CD14-positive monocyte (primary cell): Measurements from ENCODE around the gene COL15A1. TPM values are rescaled to one million over a fixed set of nuclear protein-coding genes. Genes with fewer than 3 reads are reported as not detected.

ENCODE experiments used
- DNase-seq, 3 donors: peaks; one replicate each; pipeline ENCODE4 v3.0.0-alpha.2; 2011 to 2022
- H2AFZ ChIP-seq: 2 replicates; pipeline ENCODE4 v1.6.0; 2012; ENCODE audit warnings: mild to moderate bottlenecking, low read depth, low read length, inconsistent platforms; ENCODE audit not compliant: insufficient read depth, poor library complexity, severe bottlenecking
- H3K27ac ChIP-seq, 2 donors: 1 replicate in 1 of 2; 2 replicates in 1 of 2; pipeline ENCODE4 v1.5.1; 2012 to 2013; ENCODE audit warnings: low read length in 2 of 2, control low read depth in 1 of 2, inconsistent platforms in 1 of 2, low read depth in 1 of 2, mild to moderate bottlenecking in 1 of 2
- H3K27me3 ChIP-seq, 2 donors: one replicate each; pipeline versions ENCODE4 v1.6.0 to v1.6.1; 2011 to 2013; ENCODE audit warnings: low read length in 2 of 2; ENCODE audit not compliant: control insufficient read depth in 2 of 2, insufficient read depth in 2 of 2
- H3K36me3 ChIP-seq, 2 donors: replicated peaks in 1 of 2; 1 replicate in 1 of 2; 2 replicates in 1 of 2; pipeline versions ENCODE4 v1.5.1 to v1.6.1; 2012 to 2013; ENCODE audit warnings: low read length in 2 of 2, control low read depth in 1 of 2, inconsistent platforms in 1 of 2, mild to moderate bottlenecking in 1 of 2; ENCODE audit not compliant: insufficient read depth in 2 of 2, control insufficient read depth in 1 of 2
- H3K4me1 ChIP-seq, 2 donors: 1 replicate in 1 of 2; 2 replicates in 1 of 2; pipeline versions ENCODE4 v1.5.1 to v1.6.1; 2012 to 2013; ENCODE audit warnings: low read length in 2 of 2, control low read depth in 1 of 2, inconsistent platforms in 1 of 2, mild to moderate bottlenecking in 1 of 2, moderate library complexity in 1 of 2; ENCODE audit not compliant: insufficient read depth in 2 of 2, control insufficient read depth in 1 of 2
- H3K4me2 ChIP-seq: replicated peaks from 2 replicates; pipeline ENCODE3; 2012; ENCODE audit warnings: low read length, moderate library complexity, mild to moderate bottlenecking; ENCODE audit not compliant: poor library complexity, severe bottlenecking; ENCODE audit errors: extremely low read depth
- H3K4me3 ChIP-seq, 3 experiments: fragments of 200-600 bp in 1 of 3; sonication (generic) in 1 of 3; replicated peaks in 1 of 3; 1 replicate in 2 of 3; 2 replicates in 1 of 3; pipeline ENCODE4 v1.5.1; 2011 to 2013; ENCODE audit warnings: low read length in 3 of 3, mild to moderate bottlenecking in 3 of 3, control low read depth in 2 of 3, low read depth in 2 of 3, inconsistent platforms in 1 of 3, moderate library complexity in 1 of 3
- H3K79me2 ChIP-seq: 2 replicates; pipeline ENCODE4 v1.6.0; 2012; ENCODE audit warnings: mild to moderate bottlenecking, control low read depth, inconsistent platforms, low read length, moderate library complexity; ENCODE audit not compliant: insufficient read depth
- H3K9ac ChIP-seq: 2 replicates; pipeline ENCODE4 v1.6.0; 2017; ENCODE audit warnings: low read length, mild to moderate bottlenecking; ENCODE audit not compliant: insufficient read depth, poor library complexity, severe bottlenecking
- H3K9me3 ChIP-seq, 2 donors: replicated peaks in 1 of 2; 1 replicate in 1 of 2; 2 replicates in 1 of 2; pipeline versions ENCODE4 v1.5.1 to v1.6.1; 2012 to 2013; ENCODE audit warnings: low read length in 2 of 2, control low read depth in 1 of 2; ENCODE audit not compliant: control insufficient read depth in 1 of 2, insufficient read depth in 1 of 2
- H4K20me1 ChIP-seq: 2 replicates; pipeline ENCODE4 v1.6.0; 2012; ENCODE audit warnings: mild to moderate bottlenecking, low read length, control low read depth, moderate library complexity; ENCODE audit not compliant: insufficient read depth
- H3K27ac Mint-ChIP-seq, 7 donors: one replicate each; pipeline ENCODE4 v1.8.0; 2020; ENCODE audit warnings: mild to moderate bottlenecking in 7 of 7, mixed read lengths in 7 of 7, moderate library complexity in 6 of 7, inconsistent platforms in 2 of 7
- H3K27me3 Mint-ChIP-seq, 3 donors: one replicate each; pipeline ENCODE4 v1.8.0; 2021 to 2022; ENCODE audit warnings: low read depth in 3 of 3, mild to moderate bottlenecking in 3 of 3, mixed read lengths in 3 of 3, moderate library complexity in 3 of 3, inconsistent platforms in 1 of 3
- H3K36me3 Mint-ChIP-seq, 2 donors: one replicate each; pipeline ENCODE4 v1.8.0; 2020; ENCODE audit warnings: mixed read lengths in 2 of 2, inconsistent platforms in 1 of 2, mild to moderate bottlenecking in 1 of 2
- H3K4me1 Mint-ChIP-seq: one replicate; pipeline ENCODE4 v1.8.0; 2020; ENCODE audit warnings: mild to moderate bottlenecking, mixed read lengths
- H3K4me3 Mint-ChIP-seq, 2 donors: one replicate each; pipeline ENCODE4 v1.8.0; 2020; ENCODE audit warnings: mild to moderate bottlenecking in 2 of 2, mixed read lengths in 2 of 2, moderate library complexity in 1 of 2
- H3K9me3 Mint-ChIP-seq, 7 donors: one replicate each; pipeline ENCODE4 v1.8.0; 2020 to 2022; ENCODE audit warnings: mixed read lengths in 7 of 7, mild to moderate bottlenecking in 6 of 7, moderate library complexity in 6 of 7, inconsistent platforms in 2 of 7
- WGBS: methylation state at CpG from one replicate; pipeline ENCODE4 v1.1.5; 2013; ENCODE audit warnings: missing lambda C conversion rate; ENCODE audit not compliant: insufficient coverage; 5-methylcytosine and 5-hydroxymethylcytosine counted together
- intact Hi-C, 2 donors: fragments of 100-400 bp; cut with micrococcal nuclease; formaldehyde crosslinking; loops; one replicate each; pipeline versions ENCODE4 v1.15.0 to v1.15.1; 2023
- polyA plus RNA-seq, 3 donors: library from polyadenylated mRNA; depleted of rRNA in 1 of 3; unstranded in 2 of 3; stranded (reverse) in 1 of 3; fragments of 300-500 nt in 2 of 3; fragments of >200 nt in 1 of 3; fragmentation: Illumina TruSeq in 2 of 3; gene quantifications; 1 replicate in 2 of 3; 2 replicates in 1 of 3; pipeline ENCODE4 v1.2.3, GENCODE V29; 2012 to 2021
- TF ChIP-seq, protein P1 (sequence below): fragments of 200-600 bp; IDR thresholded peaks from one replicate; pipeline ENCODE4 v1.8.0; 2022; ENCODE audit warnings: antibody characterized with exemption, mild to moderate bottlenecking

COL15A1 gene
- polyA plus RNA-seq, 3 donors, result 0.03 to 0.14 (median 0.11) TPM

DNA sequence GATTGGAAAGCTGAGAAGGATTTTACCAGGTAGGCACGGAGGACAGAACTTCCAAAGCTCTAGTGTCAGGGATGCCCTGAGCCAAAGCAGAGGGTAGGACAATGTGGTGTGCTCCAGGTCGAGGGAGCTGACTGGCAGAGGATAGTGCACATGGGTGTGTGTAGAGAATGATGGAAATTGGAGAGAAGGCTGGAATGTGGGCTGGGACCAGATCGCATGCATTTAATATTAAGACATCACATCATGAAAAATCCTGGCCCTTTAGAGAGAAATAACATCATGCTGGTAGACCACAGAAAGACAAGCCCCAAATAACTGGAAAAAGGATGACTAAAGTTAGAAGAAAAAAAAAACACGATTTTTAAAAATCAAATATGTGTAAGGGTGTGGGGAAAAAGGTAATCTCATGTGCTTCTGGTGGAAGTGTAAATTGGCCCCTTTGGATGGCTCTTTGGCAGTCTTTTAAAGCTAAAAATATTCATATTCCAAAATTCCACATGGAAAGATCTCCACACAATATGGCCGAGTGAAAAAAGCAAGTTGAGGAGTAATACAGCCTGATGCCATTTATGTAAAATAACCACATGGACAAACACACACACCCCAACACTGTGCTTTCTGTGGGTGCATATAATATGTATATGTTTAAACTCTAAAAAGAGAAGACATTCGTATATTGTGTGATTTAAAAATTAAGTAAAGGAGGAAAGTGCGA, 94.2 kb downstream of the COL15A1 start:
- Histone ChIP-seq H3K9me3 (no peaks in the 10 kb centered on the region), H2AFZ (no peak overlapping the region), H3K27ac (no peak overlapping the region), H3K79me2 (no peaks in the 10 kb centered on the region), H4K20me1 (no peaks in the 10 kb centered on the region), H3K4me1 (peaks cover 41 to 48% of the 10 kb centered on the region in 2 donors), H3K4me2 (no peak overlapping the region), H3K36me3 (no peaks in the 10 kb centered on the region), H3K9ac (no peak overlapping the region), H3K27me3 (peaks cover 25 to 36% of the 10 kb centered on the region in 2 donors), H3K4me3 (no peak overlapping the region)
- H3K27ac Mint-ChIP-seq, result no peak overlapping the region
- TF ChIP-seq, protein P1, sequence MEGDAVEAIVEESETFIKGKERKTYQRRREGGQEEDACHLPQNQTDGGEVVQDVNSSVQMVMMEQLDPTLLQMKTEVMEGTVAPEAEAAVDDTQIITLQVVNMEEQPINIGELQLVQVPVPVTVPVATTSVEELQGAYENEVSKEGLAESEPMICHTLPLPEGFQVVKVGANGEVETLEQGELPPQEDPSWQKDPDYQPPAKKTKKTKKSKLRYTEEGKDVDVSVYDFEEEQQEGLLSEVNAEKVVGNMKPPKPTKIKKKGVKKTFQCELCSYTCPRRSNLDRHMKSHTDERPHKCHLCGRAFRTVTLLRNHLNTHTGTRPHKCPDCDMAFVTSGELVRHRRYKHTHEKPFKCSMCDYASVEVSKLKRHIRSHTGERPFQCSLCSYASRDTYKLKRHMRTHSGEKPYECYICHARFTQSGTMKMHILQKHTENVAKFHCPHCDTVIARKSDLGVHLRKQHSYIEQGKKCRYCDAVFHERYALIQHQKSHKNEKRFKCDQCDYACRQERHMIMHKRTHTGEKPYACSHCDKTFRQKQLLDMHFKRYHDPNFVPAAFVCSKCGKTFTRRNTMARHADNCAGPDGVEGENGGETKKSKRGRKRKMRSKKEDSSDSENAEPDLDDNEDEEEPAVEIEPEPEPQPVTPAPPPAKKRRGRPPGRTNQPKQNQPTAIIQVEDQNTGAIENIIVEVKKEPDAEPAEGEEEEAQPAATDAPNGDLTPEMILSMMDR, result no peak
- H3K36me3 Mint-ChIP-seq, result peaks cover 18 to 21% of the 10 kb centered on the region in 2 donors
- no peaks in the 10 kb centered on the region for H3K9me3 Mint-ChIP-seq
- 93% methylated on average over 3 of the region's 7 CpGs for WGBS
- intact Hi-C loops, result loop anchor here in 1 of 2 donors (2.0 kb wide), 1 partner anchor 21 kb away; no protein-coding TSS in a partner anchor
- peaks cover 57% of the 10 kb centered on the region for H3K4me1 Mint-ChIP-seq
- peaks cover 49 to 51% (median 51%) of the 10 kb centered on the region in 3 donors for H3K27me3 Mint-ChIP-seq
- peak overlapping the region in 1 of 2 donors; percentile 53 for H3K4me3 Mint-ChIP-seq
- no peak for DNase-seq

DNA sequence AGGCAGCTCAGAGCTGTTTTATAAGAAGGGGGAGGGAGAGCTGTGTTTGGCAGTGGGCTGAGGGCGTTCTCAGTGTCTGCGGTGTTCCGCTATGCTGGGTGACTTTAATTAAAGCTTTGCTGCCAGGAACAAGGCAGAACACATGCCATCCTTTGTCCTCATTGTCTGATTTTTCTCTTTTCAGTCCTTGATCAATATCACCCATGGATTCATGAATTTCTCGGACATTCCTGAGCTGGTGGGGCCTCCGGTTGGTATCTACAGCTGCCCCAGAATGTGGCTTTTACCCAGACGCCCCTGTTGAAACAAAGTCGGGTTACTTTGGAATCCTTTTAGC, 94.7 kb downstream of the COL15A1 start:
- Histone ChIP-seq H4K20me1 (no peaks in the 10 kb centered on the region), H3K36me3 (no peaks in the 10 kb centered on the region), H3K27ac (no peak overlapping the region), H3K9me3 (peaks cover 0 to under 1% of the 10 kb centered on the region in 2 donors), H3K4me1 (peaks cover 37 to 43% of the 10 kb centered on the region in 2 donors), H3K4me3 (no peak overlapping the region), H3K79me2 (no peaks in the 10 kb centered on the region), H3K27me3 (peaks cover 28 to 42% of the 10 kb centered on the region in 2 donors), H3K4me2 (no peak overlapping the region), H3K9ac (no peak overlapping the region), H2AFZ (no peak overlapping the region)
- Mint-ChIP-seq H3K36me3 (peaks cover 18 to 24% of the 10 kb centered on the region in 2 donors), H3K27ac (no peak overlapping the region), H3K9me3 (peaks cover 0 to 1% (median 0%) of the 10 kb centered on the region in 7 donors), H3K4me1 (peaks cover 52% of the 10 kb centered on the region), H3K27me3 (peaks cover 52 to 56% (median 54%) of the 10 kb centered on the region in 3 donors), H3K4me3 (peak overlapping the region in 1 of 2 donors; percentile 53)
- DNase-seq, result no peak
- TF ChIP-seq, protein P1, result no peak
- intact Hi-C loops, result loop anchor here in 1 of 2 donors (2.0 kb wide), 1 partner anchor 20 kb away; no protein-coding TSS in a partner anchor
- WGBS, result 100% methylated on average over 6 of the region's 7 CpGs
